HG02884 (cell line): ENCODE measurements around the gene CHCHD1.
"Not testable (repeated sequence)": the region's sequence is repeated elsewhere in the genome, so short reads cannot be mapped to it uniquely, and the experiment has no call there.

ENCODE experiments used
- ATAC-seq: cut with Tn5 transposase; IDR thresholded peaks from one replicate; pipeline ENCODE4 v1.9.1; 2021; ENCODE audit warnings: mild to moderate bottlenecking, moderate library complexity; ENCODE audit not compliant: unreplicated experiment

CHCHD1 gene

GRCh38 chr10:73790886-73791625 lies 9.2 kb downstream of the CHCHD1 start:
- no peak for ATAC-seq

GRCh38 chr10:73791871-73792400 lies 10.1 kb downstream of the CHCHD1 start:
- no peak for ATAC-seq

- ATAC-seq, result no peak
Observed at GRCh38 chr10:73793456-73793855, 11.6 kb downstream of the CHCHD1 start.

- not testable (repeated sequence) for ATAC-seq
Observed at GRCh38 chr10:73795491-73795890, 13.6 kb downstream of the CHCHD1 start.

- ATAC-seq, result not testable (repeated sequence)
Observed at GRCh38 chr10:73796035-73796434, 14.2 kb downstream of the CHCHD1 start.

- ATAC-seq, result no peak
Observed at GRCh38 chr10:73796766-73797165, 14.9 kb downstream of the CHCHD1 start.

- ATAC-seq, result no peak
Observed at GRCh38 chr10:73797324-73798025, 15.6 kb downstream of the CHCHD1 start.

- ATAC-seq, result no peak
Observed at GRCh38 chr10:73798087-73798486, 16.2 kb downstream of the CHCHD1 start.

GRCh38 chr10:73798927-73799560 lies 17.2 kb downstream of the CHCHD1 start:
- ATAC-seq, result no peak

- ATAC-seq, result no peak
Observed at GRCh38 chr10:73799899-73800559, 18.2 kb downstream of the CHCHD1 start.

- no peak for ATAC-seq
Observed at GRCh38 chr10:73800560-73801252, 18.9 kb downstream of the CHCHD1 start.

GRCh38 chr10:73801253-73801590 lies 19.4 kb downstream of the CHCHD1 start:
- ATAC-seq, result no peak

- no peak for ATAC-seq
Observed at GRCh38 chr10:73802276-73802991, 20.6 kb downstream of the CHCHD1 start.

- peak; percentile 84 for ATAC-seq
Observed at GRCh38 chr10:73803680-73804286, 21.9 kb downstream of the CHCHD1 start.

- no peak for ATAC-seq
Observed at GRCh38 chr10:73806176-73806950, 24.5 kb downstream of the CHCHD1 start.

GRCh38 chr10:73807471-73807870 lies 25.6 kb downstream of the CHCHD1 start:
- no peak for ATAC-seq

GRCh38 chr10:73808021-73808815 lies 26.4 kb downstream of the CHCHD1 start:
- no peak for ATAC-seq
